ENCODE measurements around the gene COMMD10.
"Not testable (repeated sequence)": the region's sequence is repeated elsewhere in the genome, so short reads cannot be mapped to it uniquely, and the experiment has no call there.

COMMD10 gene

DNA sequence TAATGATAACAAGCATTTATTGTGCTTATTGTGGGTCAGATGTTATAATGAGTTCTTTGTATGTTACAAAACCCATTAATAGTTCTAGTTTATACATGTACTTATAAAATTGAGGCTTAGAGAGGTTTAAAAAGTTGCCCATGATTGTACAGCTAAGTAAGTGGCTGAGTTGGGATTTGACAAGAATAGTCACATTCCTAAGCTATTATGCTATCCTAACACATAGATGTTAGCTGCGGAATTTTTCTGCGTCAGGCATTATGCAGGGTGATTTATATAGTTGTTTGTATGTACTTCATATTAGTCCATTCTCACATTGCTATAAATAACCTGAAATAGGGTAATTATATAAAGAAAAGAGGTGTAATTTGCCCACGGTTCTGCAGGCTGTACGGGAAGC lies 12.5 kb downstream of the COMMD10 start:
- no peak for DNase-seq (ENCODE audit: low spot score)

DNA sequence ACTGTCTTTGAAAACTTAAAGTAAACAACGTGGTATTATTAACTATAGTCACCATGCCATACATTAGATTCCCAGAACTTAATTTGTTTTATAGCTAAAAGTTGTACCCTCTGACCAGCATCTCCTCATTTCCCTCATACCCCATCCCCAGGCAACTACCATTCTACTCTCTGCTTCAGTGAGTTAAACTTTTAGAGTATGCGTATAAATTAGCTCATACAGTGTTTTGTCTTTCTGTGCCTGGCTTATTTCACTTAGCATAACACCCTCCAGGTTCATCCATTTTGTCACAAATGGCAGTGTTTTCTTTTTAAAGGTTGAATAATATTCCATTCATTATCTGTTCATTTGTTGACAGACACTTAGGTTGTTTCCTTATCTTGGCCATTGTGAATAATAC lies 14.2 kb downstream of the COMMD10 start:
- DNase-seq (ENCODE audit: low spot score) = no peak

DNA sequence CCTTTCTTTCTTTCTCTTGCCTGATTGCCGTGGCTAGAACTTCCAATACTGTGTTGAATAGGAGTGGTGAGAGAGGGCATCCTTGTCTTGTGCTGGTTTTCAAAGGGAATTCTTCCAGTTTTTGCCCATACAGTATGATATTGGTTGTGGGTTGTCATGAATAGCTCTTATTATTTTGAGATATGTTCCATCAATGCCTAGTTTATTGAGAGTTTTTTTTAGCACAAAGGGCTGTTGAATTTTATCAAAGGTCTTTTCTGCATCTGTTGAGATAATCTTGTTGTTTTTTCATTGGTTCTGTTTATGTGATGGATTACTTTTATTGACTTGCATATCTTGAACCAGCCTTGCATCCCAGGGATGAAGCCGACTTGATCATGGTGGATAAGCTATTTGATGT lies 20.1 kb downstream of the COMMD10 start:
- not testable (repeated sequence) for DNase-seq (ENCODE audit: low spot score)

DNA sequence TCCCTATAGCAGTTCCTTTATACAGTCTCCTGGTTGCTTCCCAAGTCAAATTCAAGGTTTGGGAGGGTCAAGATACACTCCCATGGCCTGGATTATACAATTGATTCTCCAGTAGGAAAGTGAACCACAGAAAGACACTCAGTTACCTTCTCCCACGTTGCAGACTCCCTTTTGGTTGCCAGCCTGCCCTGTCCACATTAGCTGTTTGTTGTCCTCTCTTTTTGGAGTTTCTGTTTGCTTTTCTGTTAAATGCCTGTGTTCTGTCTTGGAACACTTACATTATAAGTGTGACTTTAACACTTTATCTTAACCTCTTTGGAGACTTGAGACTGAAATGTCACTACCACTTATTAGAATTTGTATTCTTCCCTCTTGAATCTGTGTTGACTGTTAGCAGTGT lies 30.3 kb downstream of the COMMD10 start:
- no peak for DNase-seq (ENCODE audit: low spot score)

DNA sequence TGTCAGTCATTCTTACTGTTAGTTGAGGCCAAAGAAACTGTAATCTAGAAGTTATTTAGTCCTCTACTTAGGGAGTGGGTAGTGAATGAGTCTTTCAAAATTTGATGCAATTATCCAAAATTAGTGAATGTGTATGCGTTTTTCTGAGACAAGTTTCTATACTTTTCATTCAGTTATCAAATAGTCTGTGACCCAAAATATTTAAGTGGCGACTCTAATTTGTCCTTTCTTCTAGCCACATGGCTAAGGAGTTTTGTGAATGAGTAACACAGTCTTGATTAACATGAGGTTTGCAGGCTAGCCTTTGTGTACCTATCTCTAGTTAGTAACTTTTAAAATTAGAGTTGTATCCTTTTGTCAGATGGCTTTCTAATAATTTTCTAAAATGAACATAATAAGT lies 45.6 kb downstream of the COMMD10 start:
- DNase-seq (ENCODE audit: low spot score) = no peak

DNA sequence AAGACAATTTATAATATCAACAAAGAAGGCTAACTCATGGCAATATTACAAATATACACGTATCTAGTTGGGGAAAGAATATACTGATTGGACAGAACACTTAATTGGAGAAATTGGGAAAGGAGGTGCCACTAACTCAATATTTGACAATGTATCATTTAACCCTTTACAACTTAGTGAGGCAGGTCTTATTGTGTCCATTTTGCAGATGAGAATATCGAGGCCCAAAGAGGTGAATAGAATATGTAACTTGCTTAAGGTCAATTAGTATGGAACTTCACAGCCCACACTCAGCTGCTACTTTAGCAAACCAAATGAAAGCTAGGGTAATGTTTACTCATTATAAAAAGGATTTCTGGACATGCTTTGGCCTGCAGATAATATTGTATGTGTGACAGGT lies 46.2 kb downstream of the COMMD10 start:
- no peak for DNase-seq (ENCODE audit: low spot score)

DNA sequence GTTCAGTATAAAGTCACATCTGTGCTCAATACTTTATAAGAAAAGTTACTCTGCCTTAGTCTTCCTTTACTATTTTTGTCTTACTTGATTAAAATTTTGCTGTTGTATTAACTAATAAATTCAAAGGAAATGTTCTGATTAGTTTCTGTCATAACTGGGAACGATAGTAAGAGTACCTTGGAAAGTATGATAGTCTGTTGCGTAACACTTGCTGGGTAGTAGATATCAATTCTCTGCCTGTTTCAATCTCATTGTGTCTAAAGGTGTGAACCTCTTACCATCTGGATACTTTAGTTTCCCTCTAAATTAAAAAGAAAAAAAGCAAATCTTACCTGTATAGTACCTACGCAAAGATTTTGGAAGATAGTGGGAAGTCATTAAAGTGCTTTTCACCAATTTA lies 48.5 kb downstream of the COMMD10 start:
- DNase-seq (ENCODE audit: low spot score) = no peak

DNA sequence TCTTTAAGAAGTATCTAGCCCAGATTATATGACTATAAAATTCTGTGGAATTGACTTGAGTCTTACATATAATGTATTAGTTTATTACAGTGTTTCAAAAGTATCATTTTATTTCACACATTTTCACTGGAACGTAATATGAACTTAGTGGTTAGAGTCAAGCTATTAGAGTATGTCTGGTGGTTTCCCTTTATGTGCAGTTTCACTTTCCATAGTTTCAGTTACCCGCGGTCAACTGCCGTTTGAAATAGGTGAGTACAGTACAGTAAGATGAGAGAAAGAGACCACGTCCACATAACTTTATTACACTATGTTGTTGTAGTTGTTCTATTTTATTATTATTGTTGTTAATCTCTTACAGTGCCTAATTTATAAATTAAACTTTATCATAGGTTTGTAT lies 50.5 kb downstream of the COMMD10 start:
- DNase-seq (ENCODE audit: low spot score) = peak; percentile 51

DNA sequence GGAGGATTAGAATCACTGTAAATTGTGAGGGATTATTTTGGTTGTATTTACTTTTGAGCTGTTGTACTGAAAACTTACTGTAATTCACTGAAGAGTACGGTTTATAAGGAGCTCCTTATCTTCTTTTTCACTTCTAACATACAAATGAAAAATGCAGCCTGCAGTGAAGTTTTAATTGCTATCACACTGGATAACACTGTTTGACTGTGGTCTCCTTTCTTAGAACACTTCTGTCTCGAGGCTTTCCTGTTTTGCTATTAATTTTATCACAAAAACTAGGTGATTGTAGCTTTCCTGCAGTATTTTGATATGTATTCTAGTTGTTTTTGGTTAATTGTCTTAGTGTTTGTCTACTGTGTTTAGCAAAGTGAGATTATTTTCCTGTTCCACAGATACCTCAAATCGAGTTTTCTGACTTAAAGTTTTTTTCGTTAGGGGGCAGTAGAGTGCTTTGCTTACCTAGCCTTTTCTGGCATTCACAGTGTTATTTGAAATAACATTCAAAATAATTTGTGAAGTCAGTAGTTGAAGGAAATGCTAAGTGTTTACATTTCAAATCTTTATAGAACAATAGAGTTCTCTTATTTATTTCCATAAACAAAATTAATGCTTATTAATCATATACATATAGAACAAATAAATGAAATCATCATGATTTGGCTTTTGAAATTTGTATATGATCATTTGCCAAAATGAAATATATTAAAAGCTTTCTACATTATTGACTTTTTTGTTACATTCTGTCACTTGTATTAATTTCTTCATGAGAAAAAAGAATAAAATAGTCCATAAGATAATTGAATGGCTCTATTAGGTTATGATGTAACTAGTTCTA lies 52.9 kb downstream of the COMMD10 start:
- DNase-seq (ENCODE audit: low spot score) = peak; percentile 65

DNA sequence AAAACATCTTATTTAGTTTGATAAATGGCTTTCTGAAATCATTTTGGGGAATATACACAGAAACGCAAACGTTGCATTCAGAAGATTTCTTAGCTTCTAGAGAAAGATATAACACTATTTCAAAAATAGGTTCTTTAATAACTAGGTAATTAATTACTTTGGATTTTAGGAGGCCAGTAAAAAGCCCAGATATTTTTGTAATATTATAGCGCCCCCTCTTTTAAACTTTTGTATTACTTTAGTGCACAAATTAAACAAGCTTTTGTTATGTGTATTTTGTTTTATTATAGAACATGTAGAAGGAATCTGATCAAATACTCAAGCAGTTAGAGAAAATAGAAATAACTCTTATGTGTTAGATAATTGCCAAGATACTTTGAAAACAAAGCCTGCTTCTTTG lies 57.7 kb downstream of the COMMD10 start:
- no peak for DNase-seq (ENCODE audit: low spot score)

DNA sequence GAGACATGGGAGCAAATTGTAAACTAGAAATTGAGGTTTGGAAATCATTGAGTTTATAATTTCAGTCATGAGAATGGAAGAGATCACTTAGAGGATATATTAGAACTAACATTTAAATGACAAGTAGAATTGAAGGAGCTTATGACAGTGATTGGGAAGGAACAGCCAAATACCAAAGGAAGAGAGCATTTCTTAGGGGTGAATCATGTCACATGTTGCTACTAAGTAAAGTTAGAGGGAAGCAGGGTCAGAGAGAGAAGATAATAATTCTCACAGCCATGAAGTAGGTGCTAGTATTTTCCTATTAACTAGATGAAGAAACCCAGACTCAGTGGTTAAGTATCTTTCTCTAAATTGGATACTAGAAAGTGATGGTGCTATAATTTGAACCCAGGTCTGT lies 59.3 kb downstream of the COMMD10 start:
- no peak for DNase-seq (ENCODE audit: low spot score)

DNA sequence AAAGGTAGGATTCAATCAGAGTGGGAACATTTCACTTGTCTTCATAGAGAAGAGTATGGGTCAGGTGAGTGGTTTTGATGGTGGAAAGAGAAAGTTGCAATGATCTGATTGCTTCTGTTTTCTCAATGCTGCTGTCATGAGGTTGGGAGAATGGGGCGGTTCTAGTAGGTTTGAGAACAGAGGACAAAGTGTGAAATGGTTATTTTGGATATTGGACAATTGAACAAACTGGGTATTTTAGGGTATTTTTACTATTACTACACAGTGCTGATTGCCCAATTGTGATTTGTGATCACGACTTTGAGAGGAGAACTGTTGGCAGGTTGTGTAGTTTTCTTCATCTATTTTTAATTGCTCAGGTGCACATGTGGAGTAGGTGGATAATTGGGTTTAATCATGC lies 60.2 kb downstream of the COMMD10 start:
- DNase-seq (ENCODE audit: low spot score) = no peak

DNA sequence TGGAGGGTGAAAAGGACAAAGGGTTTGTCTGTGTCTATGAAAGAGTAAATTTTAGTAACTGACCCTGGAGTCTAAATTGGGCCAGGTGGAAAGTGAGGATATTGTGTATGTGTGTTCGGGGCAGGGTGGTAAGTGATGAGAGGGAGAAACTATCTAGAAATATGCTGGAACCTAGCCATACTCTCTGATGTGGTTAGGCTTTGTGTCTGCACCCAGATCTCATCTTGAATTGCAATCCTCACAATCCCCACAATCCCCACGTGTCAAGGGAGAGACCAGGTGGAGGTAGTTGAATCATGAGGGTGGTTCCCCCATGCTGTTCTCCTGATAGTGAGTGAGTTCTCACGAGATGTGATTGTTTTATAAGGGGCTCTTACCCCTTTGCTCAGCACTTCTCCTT lies 60.6 kb downstream of the COMMD10 start:
- DNase-seq (ENCODE audit: low spot score) = no peak

DNA sequence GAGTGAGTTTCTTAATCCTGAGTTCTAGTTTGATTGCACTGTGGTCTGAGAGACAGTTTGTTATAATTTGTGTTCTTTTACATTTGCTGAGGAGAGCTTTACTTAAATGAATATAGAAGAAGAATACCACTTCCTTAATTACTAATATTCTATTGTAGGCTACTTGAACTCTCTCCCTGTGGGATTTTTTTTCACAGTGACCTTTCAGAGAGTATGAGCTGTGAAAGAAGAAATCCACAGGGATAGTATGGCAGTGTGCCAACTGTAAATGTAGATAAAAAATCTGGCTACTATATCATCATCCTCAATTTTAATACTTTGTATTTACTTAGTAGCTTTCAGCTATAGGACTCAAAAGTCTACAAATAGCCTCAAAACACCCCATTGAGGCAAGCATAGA lies 67.3 kb downstream of the COMMD10 start:
- no peak for DNase-seq (ENCODE audit: low spot score)

DNA sequence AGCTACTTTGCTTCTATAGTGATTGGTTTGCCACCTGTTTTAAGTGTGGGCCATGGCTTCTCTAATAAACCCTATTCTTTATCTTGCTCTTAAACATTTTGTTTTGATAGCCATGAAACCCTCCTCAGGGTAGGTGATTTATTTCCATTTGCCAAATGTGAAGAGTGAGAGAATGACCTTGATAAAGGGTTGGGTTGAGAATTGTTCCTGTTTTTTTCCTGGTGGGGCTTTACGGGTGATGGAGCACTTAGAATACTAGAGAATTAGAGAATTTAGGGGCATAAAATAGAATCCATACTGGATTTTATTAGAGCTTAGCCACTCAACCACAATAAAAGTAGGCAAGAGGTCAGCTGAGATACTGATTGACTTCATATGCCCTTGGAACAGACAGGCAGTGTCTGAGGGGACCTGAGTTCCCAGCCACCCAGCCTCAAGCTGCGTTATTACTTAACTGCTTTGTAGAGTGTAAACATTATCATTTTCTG lies 68.9 kb downstream of the COMMD10 start:
- DNase-seq (ENCODE audit: low spot score) = no peak

DNA sequence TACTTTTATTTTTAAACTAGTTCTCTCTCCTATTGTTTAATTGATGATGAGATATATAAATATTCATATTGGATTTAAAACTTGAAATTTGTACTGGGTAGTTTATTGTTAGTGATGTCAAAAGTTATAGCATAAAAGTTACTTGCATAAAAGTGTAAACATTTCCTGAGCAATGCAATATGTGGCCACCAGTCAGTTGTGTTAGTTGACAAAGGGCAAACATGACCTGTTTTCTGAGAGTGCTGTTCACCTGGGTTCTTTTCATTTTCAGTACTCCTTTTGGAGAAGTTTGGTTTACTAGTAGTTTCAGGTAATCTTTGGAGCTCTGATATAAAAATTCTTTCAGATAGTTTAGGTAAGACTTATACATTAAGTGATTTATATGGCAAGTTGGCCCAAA lies 69.4 kb downstream of the COMMD10 start:
- no peak for DNase-seq (ENCODE audit: low spot score)

DNA sequence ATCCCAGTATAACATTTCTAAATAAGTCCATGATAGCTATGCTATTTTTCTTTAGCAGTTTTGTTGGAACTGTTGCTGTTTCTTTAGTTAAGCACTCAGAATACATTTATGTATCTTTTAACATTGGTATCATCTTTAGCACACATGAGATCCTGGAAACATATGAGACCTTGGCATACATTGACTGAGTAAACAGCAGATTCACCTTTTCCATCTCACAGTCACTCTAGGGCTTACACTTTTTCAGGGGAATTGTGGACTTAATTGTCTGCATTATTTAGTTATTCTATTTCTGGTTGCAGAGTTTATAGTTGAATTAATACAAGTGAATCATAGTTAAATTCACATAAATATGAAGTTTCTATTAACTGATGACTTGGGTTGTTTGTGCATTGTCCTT lies 70.1 kb downstream of the COMMD10 start:
- DNase-seq (ENCODE audit: low spot score) = no peak

DNA sequence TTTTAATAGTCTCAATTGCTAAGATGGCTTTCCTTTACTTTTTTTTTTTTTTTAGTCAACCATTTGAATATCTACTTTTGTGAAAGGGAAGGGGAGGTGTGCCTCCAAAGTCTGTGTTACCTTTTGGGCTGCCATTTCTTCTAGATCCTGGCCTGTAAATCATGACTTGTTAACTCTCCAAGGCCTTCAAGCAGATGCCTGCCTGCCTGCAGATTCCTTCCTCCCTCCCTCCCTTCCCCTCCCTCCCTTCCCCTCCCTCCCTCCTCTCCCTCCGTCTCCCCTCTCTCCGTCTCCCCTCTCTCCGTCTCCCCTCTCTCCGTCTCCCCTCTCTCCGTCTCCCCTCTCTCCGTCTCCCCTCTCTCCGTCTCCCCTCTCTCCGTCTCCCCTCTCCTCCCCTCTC lies 73.1 kb downstream of the COMMD10 start:
- no peak for DNase-seq (ENCODE audit: low spot score)

DNA sequence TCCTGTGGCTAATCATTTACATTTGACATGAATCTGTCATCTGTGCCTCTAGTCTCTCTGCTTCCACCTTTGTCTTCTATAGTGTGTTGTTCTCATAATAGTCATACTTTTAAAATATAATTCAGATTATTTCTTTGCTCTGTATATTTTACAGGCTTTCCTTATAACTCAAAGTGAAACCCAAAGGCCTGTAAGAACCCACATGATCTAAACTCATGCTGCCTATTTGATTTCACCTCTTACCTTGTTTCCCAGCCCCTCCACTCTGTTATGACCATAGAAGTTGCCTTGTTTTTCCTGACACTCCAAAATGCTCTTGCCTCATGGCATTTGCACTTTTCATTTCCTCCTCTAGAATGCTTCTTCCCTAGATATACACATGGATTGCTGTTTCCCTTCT lies 74.2 kb downstream of the COMMD10 start:
- DNase-seq (ENCODE audit: low spot score) = no peak

DNA sequence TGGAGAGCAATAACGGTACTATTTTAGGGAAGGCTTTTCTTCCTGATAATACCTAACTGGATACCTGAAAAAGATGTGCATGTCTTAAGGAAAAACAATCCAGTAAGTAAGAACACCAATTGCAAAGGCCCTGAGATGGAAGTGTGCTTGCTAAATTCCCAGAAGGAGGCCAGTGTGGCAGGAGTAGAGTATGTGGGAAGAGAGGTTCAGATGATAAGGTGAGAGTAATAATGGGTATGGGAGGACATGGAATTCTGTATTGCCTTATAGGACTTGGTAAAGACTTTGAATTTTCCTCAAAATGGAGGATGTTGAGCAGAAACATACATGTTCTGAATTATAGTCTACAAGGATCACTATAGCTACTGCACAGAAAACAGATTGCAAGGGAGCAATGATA lies 89.3 kb downstream of the COMMD10 start:
- no peak for DNase-seq (ENCODE audit: low spot score)

DNA sequence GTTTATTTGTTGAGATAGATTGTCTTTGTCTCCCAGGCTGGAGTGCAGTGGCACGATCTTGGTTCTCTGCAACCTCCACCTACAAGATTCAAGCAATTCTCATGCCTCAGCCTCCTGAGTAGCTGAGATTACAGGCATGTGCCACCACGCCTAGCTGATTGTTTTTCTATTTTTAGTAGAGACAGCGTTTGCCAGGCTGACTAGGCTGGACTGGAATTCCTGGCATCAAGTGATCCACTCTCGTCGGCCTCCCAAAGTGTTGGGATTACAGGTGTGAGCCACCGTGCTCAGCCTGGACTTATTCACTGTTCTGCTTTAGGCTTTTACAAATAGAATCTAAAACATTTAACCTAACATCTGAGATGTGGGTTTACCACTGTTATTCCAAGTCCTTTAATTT lies 91.3 kb downstream of the COMMD10 start:
- no peak for DNase-seq (ENCODE audit: low spot score)

DNA sequence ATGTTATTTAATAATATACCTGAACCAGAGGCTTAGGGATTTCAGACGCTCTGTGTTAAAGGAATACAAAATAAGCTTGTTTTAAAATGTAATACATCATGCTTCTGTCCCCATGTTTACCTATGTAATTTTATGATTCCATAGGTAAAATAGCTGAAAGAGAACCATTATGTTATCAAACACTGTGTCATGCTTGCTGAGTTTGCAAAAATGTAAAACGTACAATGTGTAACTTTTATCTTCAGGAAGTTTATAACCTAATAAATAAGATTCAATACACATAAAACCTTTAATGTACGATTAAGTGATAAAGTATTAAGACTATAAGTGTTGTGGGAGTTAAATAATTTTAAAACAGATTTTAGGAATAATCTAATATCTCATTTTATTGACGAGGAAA lies 94.1 kb downstream of the COMMD10 start:
- no peak for DNase-seq (ENCODE audit: low spot score)

DNA sequence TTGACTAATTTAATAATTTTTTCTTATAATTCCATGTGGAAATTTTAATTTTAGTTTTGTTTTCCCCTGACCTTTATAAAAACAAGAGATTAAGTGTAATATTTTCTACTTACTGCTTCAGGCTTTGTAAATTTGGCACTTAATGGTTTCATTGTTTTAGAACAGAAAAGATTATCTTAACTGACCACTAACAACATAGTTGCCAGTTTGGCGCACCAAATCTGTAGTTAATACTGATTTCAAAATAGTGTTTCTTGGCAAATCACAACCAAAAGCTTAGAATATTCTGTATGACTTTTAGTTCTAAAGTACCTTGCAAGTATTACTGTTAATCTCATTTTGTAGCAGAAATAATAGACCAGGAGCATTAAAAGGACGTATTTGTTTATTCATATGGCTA lies 124.3 kb downstream of the COMMD10 start:
- no peak for DNase-seq (ENCODE audit: low spot score)

DNA sequence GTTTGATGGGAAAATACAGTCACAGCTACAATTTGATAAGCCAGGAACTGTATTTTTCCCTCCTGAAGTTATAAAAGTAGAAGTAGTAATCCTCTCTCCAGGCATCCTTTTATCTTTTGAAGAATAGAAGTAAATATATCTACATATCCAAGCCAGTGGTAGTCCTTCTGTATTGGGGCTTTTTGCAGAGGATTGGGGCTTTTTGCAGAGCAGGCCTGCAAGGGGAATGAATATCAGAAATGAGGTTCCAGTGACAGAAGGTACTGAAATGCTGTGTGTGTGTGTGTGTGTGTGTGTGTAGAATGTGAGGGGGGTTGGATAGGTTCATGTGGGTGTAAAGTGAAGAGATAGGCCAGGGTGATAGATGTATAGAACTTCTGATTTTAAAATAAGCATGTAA lies 127.4 kb downstream of the COMMD10 start:
- no peak for DNase-seq (ENCODE audit: low spot score)
